Measurements from ENCODE around the gene TRHDE.

The TRHDE gene

DNA sequence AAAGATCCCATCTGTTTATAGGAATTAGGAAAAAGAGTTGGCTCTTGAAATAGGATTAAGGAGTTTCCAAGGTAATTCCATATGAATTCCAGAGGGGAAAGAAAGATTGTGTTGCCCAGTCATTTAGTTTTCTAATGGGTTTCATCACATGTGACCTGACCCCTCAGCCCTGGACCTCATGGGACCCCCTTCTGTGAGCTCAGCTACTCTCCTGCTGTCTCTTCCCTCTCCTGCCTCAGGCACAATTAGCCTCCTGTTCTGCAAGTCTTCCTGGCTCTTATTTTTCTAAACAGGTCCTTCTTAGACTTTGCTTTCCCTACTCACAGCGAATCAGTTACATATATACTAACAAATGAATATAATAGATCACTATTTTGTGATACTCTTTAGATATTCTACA, 237.7 kb downstream of the TRHDE start (continued):
- no peak for TF ChIP-seq ZNF140 (tag by site-specific recombination; IDR thresholded peaks at IDR 0.05)
- no peak for TF ChIP-seq ZBTB20 (tag by site-specific recombination; IDR thresholded peaks at IDR 0.05)
- no peak for TF ChIP-seq ZNF658 (tag by site-specific recombination; IDR thresholded peaks at IDR 0.05)
- no peak for TF ChIP-seq ZNF221 (tag by site-specific recombination; IDR thresholded peaks at IDR 0.05; ENCODE audit: borderline replicate concordance)

DNA sequence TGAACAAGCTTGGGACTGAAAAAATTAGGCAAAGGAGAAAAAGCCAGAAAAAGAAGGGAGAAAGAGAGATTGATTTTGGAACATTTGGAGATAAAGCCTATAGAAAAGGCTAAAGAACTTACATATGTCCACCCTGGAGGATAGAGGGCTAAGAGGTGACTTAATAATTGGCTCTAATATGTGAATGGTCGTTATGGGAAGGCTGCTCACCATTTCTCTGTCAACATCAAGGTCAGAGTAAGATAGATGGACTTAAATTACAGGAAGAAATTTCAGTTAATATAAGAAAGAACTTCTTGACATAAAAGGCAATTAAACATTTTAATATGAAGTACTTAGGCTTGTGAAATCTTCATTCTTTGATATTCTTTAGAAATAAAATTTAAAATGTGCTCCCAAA, 238.6 kb downstream of the TRHDE start:
- H3K27ac ChIP-seq (ENCODE audit: extremely low read depth, low read depth, low read length) = no peak overlapping the region
- POLR2A ChIA-PET = no interaction called here
- TF ChIP-seq ZNF473 (tag by site-specific recombination; IDR thresholded peaks at IDR 0.05) (no peak), ZNF146 (tag by site-specific recombination; IDR thresholded peaks at IDR 0.05) (no peak), ZNF114 (tag by site-specific recombination; IDR thresholded peaks at IDR 0.05) (no peak), ZNF169 (tag by site-specific recombination; IDR thresholded peaks at IDR 0.05) (no peak), ZNF596 (tag by site-specific recombination; IDR thresholded peaks at IDR 0.05) (no peak), ZNF292 (tag by site-specific recombination; IDR thresholded peaks at IDR 0.05; ENCODE audit: borderline replicate concordance, low read depth) (no peak), EGR2 (tag by site-specific recombination; IDR thresholded peaks at IDR 0.05; ENCODE audit: low read depth) (no peak), ZNF555 (tag by site-specific recombination; conservative IDR thresholded peaks at IDR 0.05) (no peak)
- TF ChIP-seq, protein P1, sequence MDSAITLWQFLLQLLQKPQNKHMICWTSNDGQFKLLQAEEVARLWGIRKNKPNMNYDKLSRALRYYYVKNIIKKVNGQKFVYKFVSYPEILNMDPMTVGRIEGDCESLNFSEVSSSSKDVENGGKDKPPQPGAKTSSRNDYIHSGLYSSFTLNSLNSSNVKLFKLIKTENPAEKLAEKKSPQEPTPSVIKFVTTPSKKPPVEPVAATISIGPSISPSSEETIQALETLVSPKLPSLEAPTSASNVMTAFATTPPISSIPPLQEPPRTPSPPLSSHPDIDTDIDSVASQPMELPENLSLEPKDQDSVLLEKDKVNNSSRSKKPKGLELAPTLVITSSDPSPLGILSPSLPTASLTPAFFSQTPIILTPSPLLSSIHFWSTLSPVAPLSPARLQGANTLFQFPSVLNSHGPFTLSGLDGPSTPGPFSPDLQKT (IDR thresholded peaks at IDR 0.05; ENCODE audit: borderline replicate concordance, low read depth, low read length) = no peak
- TF ChIP-seq, protein P2, sequence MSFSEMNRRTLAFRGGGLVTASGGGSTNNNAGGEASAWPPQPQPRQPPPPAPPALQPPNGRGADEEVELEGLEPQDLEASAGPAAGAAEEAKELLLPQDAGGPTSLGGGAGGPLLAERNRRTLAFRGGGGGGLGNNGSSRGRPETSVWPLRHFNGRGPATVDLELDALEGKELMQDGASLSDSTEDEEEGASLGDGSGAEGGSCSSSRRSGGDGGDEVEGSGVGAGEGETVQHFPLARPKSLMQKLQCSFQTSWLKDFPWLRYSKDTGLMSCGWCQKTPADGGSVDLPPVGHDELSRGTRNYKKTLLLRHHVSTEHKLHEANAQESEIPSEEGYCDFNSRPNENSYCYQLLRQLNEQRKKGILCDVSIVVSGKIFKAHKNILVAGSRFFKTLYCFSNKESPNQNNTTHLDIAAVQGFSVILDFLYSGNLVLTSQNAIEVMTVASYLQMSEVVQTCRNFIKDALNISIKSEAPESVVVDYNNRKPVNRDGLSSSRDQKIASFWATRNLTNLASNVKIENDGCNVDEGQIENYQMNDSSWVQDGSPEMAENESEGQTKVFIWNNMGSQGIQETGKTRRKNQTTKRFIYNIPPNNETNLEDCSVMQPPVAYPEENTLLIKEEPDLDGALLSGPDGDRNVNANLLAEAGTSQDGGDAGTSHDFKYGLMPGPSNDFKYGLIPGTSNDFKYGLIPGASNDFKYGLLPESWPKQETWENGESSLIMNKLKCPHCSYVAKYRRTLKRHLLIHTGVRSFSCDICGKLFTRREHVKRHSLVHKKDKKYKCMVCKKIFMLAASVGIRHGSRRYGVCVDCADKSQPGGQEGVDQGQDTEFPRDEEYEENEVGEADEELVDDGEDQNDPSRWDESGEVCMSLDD (tag by site-specific recombination; IDR thresholded peaks at IDR 0.05) = no peak
- TF ChIP-seq, protein P3, sequence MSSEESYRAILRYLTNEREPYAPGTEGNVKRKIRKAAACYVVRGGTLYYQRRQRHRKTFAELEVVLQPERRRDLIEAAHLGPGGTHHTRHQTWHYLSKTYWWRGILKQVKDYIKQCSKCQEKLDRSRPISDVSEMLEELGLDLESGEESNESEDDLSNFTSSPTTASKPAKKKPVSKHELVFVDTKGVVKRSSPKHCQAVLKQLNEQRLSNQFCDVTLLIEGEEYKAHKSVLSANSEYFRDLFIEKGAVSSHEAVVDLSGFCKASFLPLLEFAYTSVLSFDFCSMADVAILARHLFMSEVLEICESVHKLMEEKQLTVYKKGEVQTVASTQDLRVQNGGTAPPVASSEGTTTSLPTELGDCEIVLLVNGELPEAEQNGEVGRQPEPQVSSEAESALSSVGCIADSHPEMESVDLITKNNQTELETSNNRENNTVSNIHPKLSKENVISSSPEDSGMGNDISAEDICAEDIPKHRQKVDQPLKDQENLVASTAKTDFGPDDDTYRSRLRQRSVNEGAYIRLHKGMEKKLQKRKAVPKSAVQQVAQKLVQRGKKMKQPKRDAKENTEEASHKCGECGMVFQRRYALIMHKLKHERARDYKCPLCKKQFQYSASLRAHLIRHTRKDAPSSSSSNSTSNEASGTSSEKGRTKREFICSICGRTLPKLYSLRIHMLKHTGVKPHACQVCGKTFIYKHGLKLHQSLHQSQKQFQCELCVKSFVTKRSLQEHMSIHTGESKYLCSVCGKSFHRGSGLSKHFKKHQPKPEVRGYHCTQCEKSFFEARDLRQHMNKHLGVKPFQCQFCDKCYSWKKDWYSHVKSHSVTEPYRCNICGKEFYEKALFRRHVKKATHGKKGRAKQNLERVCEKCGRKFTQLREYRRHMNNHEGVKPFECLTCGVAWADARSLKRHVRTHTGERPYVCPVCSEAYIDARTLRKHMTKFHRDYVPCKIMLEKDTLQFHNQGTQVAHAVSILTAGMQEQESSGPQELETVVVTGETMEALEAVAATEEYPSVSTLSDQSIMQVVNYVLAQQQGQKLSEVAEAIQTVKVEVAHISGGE (tag by site-specific recombination; conservative IDR thresholded peaks at IDR 0.05; ENCODE audit: low read depth) = no peak
- CTCF ChIA-PET = no interaction called here
- no peaks in the 10 kb centered on the region for H3K9me3 ChIP-seq (ENCODE audit: control insufficient read depth, insufficient read depth, low read depth, low read length)
- H3K36me3 ChIP-seq (ENCODE audit: control insufficient read depth in 2 of 2, insufficient read depth in 1 of 2, low read length in 2 of 2) = no peaks in the 10 kb centered on the region
- no peak overlapping the region for H3K4me3 ChIP-seq (ENCODE audit: low read depth, low read length)
- H3K4me1 ChIP-seq (ENCODE audit: control insufficient read depth, insufficient read depth, low read length) = no peaks in the 10 kb centered on the region

DNA sequence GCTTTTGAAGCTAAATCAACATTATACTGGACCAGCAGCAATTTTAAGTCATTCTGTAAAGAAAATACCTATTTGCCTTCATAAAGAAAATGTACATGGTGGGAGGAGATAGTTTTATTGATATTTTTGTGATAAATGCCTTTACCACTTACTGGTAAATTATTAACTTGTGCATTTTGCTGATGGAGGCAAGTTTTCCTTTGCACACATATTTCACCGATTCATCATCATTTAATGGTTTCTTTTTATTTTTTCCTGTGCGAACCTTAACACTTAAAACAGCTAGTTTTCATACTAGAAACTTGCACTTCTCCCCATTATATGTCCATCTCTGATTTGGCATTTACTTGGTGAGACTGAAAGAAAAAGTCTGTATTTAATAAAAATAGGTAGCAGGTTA, 239.3 kb downstream of the TRHDE start:
- Histone ChIP-seq H3K27ac (ENCODE audit: extremely low read depth, low read depth, low read length) (no peak overlapping the region), H3K4me1 (ENCODE audit: control insufficient read depth, insufficient read depth, low read length) (no peaks in the 10 kb centered on the region), H3K36me3 (ENCODE audit: control insufficient read depth in 2 of 2, insufficient read depth in 1 of 2, low read length in 2 of 2) (no peaks in the 10 kb centered on the region), H3K4me3 (ENCODE audit: low read depth, low read length) (no peak overlapping the region), H3K9me3 (ENCODE audit: control insufficient read depth, insufficient read depth, low read depth, low read length) (no peaks in the 10 kb centered on the region)
- CTCF ChIA-PET = no interaction called here
- POLR2A ChIA-PET = no interaction called here
- TF ChIP-seq, protein P4, sequence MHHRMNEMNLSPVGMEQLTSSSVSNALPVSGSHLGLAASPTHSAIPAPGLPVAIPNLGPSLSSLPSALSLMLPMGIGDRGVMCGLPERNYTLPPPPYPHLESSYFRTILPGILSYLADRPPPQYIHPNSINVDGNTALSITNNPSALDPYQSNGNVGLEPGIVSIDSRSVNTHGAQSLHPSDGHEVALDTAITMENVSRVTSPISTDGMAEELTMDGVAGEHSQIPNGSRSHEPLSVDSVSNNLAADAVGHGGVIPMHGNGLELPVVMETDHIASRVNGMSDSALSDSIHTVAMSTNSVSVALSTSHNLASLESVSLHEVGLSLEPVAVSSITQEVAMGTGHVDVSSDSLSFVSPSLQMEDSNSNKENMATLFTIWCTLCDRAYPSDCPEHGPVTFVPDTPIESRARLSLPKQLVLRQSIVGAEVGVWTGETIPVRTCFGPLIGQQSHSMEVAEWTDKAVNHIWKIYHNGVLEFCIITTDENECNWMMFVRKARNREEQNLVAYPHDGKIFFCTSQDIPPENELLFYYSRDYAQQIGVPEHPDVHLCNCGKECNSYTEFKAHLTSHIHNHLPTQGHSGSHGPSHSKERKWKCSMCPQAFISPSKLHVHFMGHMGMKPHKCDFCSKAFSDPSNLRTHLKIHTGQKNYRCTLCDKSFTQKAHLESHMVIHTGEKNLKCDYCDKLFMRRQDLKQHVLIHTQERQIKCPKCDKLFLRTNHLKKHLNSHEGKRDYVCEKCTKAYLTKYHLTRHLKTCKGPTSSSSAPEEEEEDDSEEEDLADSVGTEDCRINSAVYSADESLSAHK (tag by site-specific recombination; IDR thresholded peaks at IDR 0.05) = no peak
- TF ChIP-seq YY1 (tag by site-specific recombination; IDR thresholded peaks at IDR 0.05) (no peak), GFI1B (tag by site-specific recombination; IDR thresholded peaks at IDR 0.05) (no peak), ZNF302 (tag by site-specific recombination; IDR thresholded peaks at IDR 0.05; ENCODE audit: low read depth) (no peak), REPIN1 (tag by site-specific recombination; IDR thresholded peaks at IDR 0.05; ENCODE audit: low read depth) (no peak), ZNF19 (tag by site-specific recombination; IDR thresholded peaks at IDR 0.05; ENCODE audit: low read depth) (no peak), ZNF391 (tag by site-specific recombination; IDR thresholded peaks at IDR 0.05; ENCODE audit: borderline replicate concordance, low read depth) (no peak), ZNF416 (tag by site-specific recombination; IDR thresholded peaks at IDR 0.05) (no peak)
- TF ChIP-seq, protein P5, sequence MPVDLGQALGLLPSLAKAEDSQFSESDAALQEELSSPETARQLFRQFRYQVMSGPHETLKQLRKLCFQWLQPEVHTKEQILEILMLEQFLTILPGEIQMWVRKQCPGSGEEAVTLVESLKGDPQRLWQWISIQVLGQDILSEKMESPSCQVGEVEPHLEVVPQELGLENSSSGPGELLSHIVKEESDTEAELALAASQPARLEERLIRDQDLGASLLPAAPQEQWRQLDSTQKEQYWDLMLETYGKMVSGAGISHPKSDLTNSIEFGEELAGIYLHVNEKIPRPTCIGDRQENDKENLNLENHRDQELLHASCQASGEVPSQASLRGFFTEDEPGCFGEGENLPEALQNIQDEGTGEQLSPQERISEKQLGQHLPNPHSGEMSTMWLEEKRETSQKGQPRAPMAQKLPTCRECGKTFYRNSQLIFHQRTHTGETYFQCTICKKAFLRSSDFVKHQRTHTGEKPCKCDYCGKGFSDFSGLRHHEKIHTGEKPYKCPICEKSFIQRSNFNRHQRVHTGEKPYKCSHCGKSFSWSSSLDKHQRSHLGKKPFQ (tag by site-specific recombination; IDR thresholded peaks at IDR 0.05) = no peak
